GM23248 (cell line): ENCODE results near the gene TMED3. TPM values are rescaled to one million over a fixed set of nuclear protein-coding genes. Genes with fewer than 3 reads are reported as not detected.

Experiments used
- DNase-seq: peaks from one replicate; pipeline ENCODE4 v3.0.0-alpha.2; 2015
- H2AFZ ChIP-seq: fragments of 200-600 bp; sonication (generic); 2 replicates; pipeline ENCODE4 v1.6.1; 2016; ENCODE audit warnings: antibody characterized with exemption
- H3F3A ChIP-seq: fragments of 200-600 bp; sonication (generic); 2 replicates; pipeline ENCODE4 v1.6.1; 2016; ENCODE audit warnings: mild to moderate bottlenecking, antibody characterized with exemption, mixed run types; ENCODE audit not compliant: insufficient read depth
- H3K27ac ChIP-seq: fragments of 200-600 bp; sonication (generic); 2 replicates; pipeline ENCODE4 v1.5.1; 2016; ENCODE audit warnings: mild to moderate bottlenecking
- H3K27me3 ChIP-seq: fragments of 200-600 bp; sonication (generic); replicated peaks from 2 replicates; pipeline ENCODE4 v1.6.1; 2016; ENCODE audit warnings: mild to moderate bottlenecking; ENCODE audit not compliant: insufficient read depth
- H3K36me3 ChIP-seq: fragments of 200-600 bp; sonication (generic); 2 replicates; pipeline ENCODE4 v1.6.1; 2016; ENCODE audit warnings: low read depth, mild to moderate bottlenecking
- H3K4me1 ChIP-seq: fragments of 200-600 bp; sonication (generic); 2 replicates; pipeline ENCODE4 v1.6.1; 2016; ENCODE audit warnings: mild to moderate bottlenecking; ENCODE audit not compliant: insufficient read depth
- H3K4me2 ChIP-seq: fragments of 200-600 bp; sonication (generic); one replicate; pipeline ENCODE4 v1.6.1; 2016; ENCODE audit warnings: mild to moderate bottlenecking; ENCODE audit not compliant: unreplicated experiment
- H3K4me3 ChIP-seq: fragments of 200-600 bp; sonication (generic); 2 replicates; pipeline ENCODE4 v1.5.1; 2016; ENCODE audit warnings: mild to moderate bottlenecking
- H3K79me2 ChIP-seq: fragments of 200-600 bp; sonication (generic); 2 replicates; pipeline ENCODE4 v1.6.1; 2016; ENCODE audit warnings: mild to moderate bottlenecking; ENCODE audit not compliant: insufficient read depth
- H3K9ac ChIP-seq: fragments of 200-600 bp; sonication (generic); 2 replicates; pipeline ENCODE4 v1.6.1; 2016; ENCODE audit warnings: mild to moderate bottlenecking
- H3K9me2 ChIP-seq: fragments of 200-600 bp; sonication (generic); 2 replicates; pipeline ENCODE4 v1.6.1; 2016; ENCODE audit warnings: mixed run types, mild to moderate bottlenecking, moderate library complexity; ENCODE audit not compliant: insufficient read depth
- H3K9me3 ChIP-seq: fragments of 200-600 bp; sonication (generic); one replicate; pipeline ENCODE4 v1.6.1; 2017; ENCODE audit warnings: low read depth
- H4K20me1 ChIP-seq: fragments of 200-600 bp; sonication (generic); 2 replicates; pipeline ENCODE4 v1.6.0; 2016; ENCODE audit not compliant: insufficient read depth
- EZH2 ChIP-seq: fragments of 200-600 bp; sonication (generic); IDR thresholded peaks from 2 replicates; pipeline ENCODE4 v1.6.1; 2018; ENCODE audit warnings: antibody characterized with exemption, mild to moderate bottlenecking; ENCODE audit not compliant: insufficient read depth, poor library complexity, severe bottlenecking
- EZH2phosphoT487 ChIP-seq: fragments of 200-600 bp; sonication (generic); IDR thresholded peaks from 2 replicates; pipeline ENCODE4 v1.6.1; 2018; ENCODE audit warnings: antibody characterized with exemption, moderate library complexity, mild to moderate bottlenecking, low read depth; ENCODE audit not compliant: insufficient read depth
- WGBS, 2 experiments: methylation state at CpG; one replicate each; pipeline ENCODE4 v1.1.6; 2015 to 2017; ENCODE audit warnings: low lambda C conversion rate in 2 of 2, low coverage in 1 of 2; ENCODE audit errors: missing lambda C conversion rate in 2 of 2; 5-methylcytosine and 5-hydroxymethylcytosine counted together
- in situ Hi-C: fragments of 300-500 bp; cut with MboI; formaldehyde crosslinking; loops from 2 replicates; pipeline ENCODE4 v1.15.0; 2020
- polyA plus RNA-seq: library from polyadenylated mRNA; unstranded; fragments of >200 nt; fragmentation: Nextera tagmentation; extraction: Ambion mirVana; gene quantifications from 2 replicates; pipeline ENCODE4 v1.2.1, GENCODE V29; 2016
- total RNA-seq: library from RNA; depleted of rRNA; stranded (reverse); fragments of >200 nt; shearing (Covaris generic); gene quantifications from 2 replicates; pipeline ENCODE4 v1.2.3, GENCODE V29; 2014

TMED3 gene
- total and polyA plus RNA-seq, 2 experiments from 2014 or later = 168 to 209 TPM

- no peak for DNase-seq
- no peak overlapping the region for H2AFZ ChIP-seq
- H3K79me2 ChIP-seq = peaks cover 12% of the 10 kb centered on the region
- H3K36me3 ChIP-seq = no peaks in the 10 kb centered on the region
- H3K27me3 ChIP-seq = peaks cover 26% of the 10 kb centered on the region; the same call in 1 of the 2 replicates
- TF ChIP-seq EZH2phosphoT487 (no peak), EZH2 (no peak)
- no peaks in the 10 kb centered on the region for H3F3A ChIP-seq
- no peak overlapping the region for H3K4me2 ChIP-seq
- H4K20me1 ChIP-seq = no peaks in the 10 kb centered on the region
- no peak overlapping the region for H3K9ac ChIP-seq
- in situ Hi-C loops = no loop called here
- H3K27ac ChIP-seq = no peak overlapping the region
- no peaks in the 10 kb centered on the region for H3K9me2 ChIP-seq
- H3K4me3 ChIP-seq = no peak overlapping the region
- H3K9me3 ChIP-seq = no peaks in the 10 kb centered on the region
- 21 to 22% methylated on average over 4 of the region's 4 CpGs for WGBS, 2 experiments
- peaks cover 4% of the 10 kb centered on the region; the same call in 1 of the 2 replicates for H3K4me1 ChIP-seq
Observed at GRCh38 chr15:79307251-79307650, 3.7 kb upstream of the TMED3 start.

- Histone ChIP-seq H2AFZ (no peak overlapping the region), H3F3A (no peaks in the 10 kb centered on the region), H3K27me3 (peaks cover 23% of the 10 kb centered on the region; the same call in 1 of the 2 replicates), H3K4me1 (peaks cover 10% of the 10 kb centered on the region; the same call in 1 of the 2 replicates), H3K4me3 (no peak overlapping the region), H3K9ac (no peak overlapping the region), H3K36me3 (no peaks in the 10 kb centered on the region; the same call in 1 of the 2 replicates), H3K9me3 (no peaks in the 10 kb centered on the region), H3K27ac (no peak overlapping the region), H4K20me1 (no peaks in the 10 kb centered on the region), H3K9me2 (no peaks in the 10 kb centered on the region), H3K79me2 (peaks cover 28% of the 10 kb centered on the region), H3K4me2 (no peak overlapping the region)
- WGBS, 2 experiments = 42 to 44% methylated on average over 2 of the region's 2 CpGs
- DNase-seq = no peak
- in situ Hi-C loops = no loop called here
- TF ChIP-seq EZH2phosphoT487 = no peak
- TF ChIP-seq EZH2 = no peak
Observed at GRCh38 chr15:79308874-79309273, 2.0 kb upstream of the TMED3 start.

GRCh38 chr15:79310612-79310984 lies 314 bp upstream of the TMED3 start:
- H3K36me3 ChIP-seq = peaks cover 13% of the 10 kb centered on the region
- peaks cover 10% of the 10 kb centered on the region; the same call in 1 of the 2 replicates for H3K4me1 ChIP-seq
- H3K4me2 ChIP-seq = peak overlapping the region; percentile 90
- H3K9me3 ChIP-seq = no peaks in the 10 kb centered on the region
- peak overlapping the region; percentile 90 for H2AFZ ChIP-seq
- no peaks in the 10 kb centered on the region; the same call in 1 of the 2 replicates for H4K20me1 ChIP-seq
- no peak overlapping the region for H3K9ac ChIP-seq
- peak; percentile 50 for DNase-seq
- in situ Hi-C loops = no loop called here
- no peaks in the 10 kb centered on the region for H3K9me2 ChIP-seq
- H3K27me3 ChIP-seq = peaks cover 12% of the 10 kb centered on the region; the same call in 1 of the 2 replicates
- peak overlapping the region; percentile 91 for H3K4me3 ChIP-seq
- H3K79me2 ChIP-seq = peaks cover 45% of the 10 kb centered on the region
- H3F3A ChIP-seq = no peaks in the 10 kb centered on the region
- no peak overlapping the region for H3K27ac ChIP-seq
- 3% methylated on average over 9 to 11 of the region's 17 CpGs for WGBS, 2 experiments
- TF ChIP-seq EZH2 = no peak
- TF ChIP-seq EZH2phosphoT487 = no peak

- Histone ChIP-seq H3K36me3 (peaks cover 24% of the 10 kb centered on the region), H3K4me3 (peak overlapping the region; percentile 91), H3K9ac (peak overlapping the region; percentile 93), H4K20me1 (no peaks in the 10 kb centered on the region; the same call in 1 of the 2 replicates), H3K27ac (no peak overlapping the region), H3K4me2 (peak overlapping the region; percentile 92), H3F3A (no peaks in the 10 kb centered on the region), H3K9me3 (no peaks in the 10 kb centered on the region), H3K27me3 (peaks cover 12% of the 10 kb centered on the region; the same call in 1 of the 2 replicates), H3K9me2 (no peaks in the 10 kb centered on the region), H3K79me2 (peaks cover 60% of the 10 kb centered on the region), H3K4me1 (peaks cover 10% of the 10 kb centered on the region; the same call in 1 of the 2 replicates), H2AFZ (peak overlapping the region; percentile 94)
- in situ Hi-C loops = no loop called here
- peak; percentile 7 for DNase-seq
- no peak for TF ChIP-seq EZH2phosphoT487
- TF ChIP-seq EZH2 = no peak
- 51 to 54% methylated on average over 8 of the region's 8 CpGs for WGBS, 2 experiments
Observed at GRCh38 chr15:79311901-79312553, 1.1 kb downstream of the TMED3 start.
